Measurements from ENCODE around the gene FBXO24. TPM values are rescaled to one million over a fixed set of nuclear protein-coding genes. Genes with fewer than 3 reads are reported as not detected.
A peak's percentile ranks its signal among the peaks of the same experiment; 100 is the strongest.

FBXO24 gene
- total RNA-seq, 6 experiments from 2014 or later = 0.25 to 1.0 (median 0.45) TPM

DNA sequence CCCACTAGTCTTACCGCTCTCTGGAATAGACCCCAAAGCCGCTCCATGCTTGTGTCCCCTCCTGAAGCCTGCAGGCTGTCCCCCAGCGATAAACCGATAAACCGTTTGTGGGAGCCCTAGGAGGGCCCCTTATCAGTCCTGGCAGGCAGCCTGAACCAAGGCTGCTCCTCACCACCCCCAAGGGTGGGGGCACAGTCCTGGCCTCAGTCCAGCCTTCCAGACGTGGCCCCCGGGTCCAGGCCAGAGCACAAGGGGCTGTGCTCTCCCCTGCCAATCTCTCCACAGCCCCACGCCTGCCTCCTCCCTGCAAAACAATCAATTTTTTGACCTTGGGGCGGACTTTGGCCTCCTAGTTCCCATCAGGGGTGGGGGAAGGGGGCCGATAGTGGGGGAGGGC, 55.3 kb downstream of the FBXO24 start, which contains the start of gene TFR2:
Gene TFR2 (minus strand): TSS at position 90 of the 397 bp plus-strand sequence. CDS start 43 bp downstream, at position 47.
- WGBS (ENCODE audit: insufficient coverage, low coverage, low lambda C conversion rate, missing lambda C conversion rate) = 0% methylated on average over 1 of the region's 10 CpGs
- DNase-seq (peak; percentile 65 to 86 (median 82)), ATAC-seq (peak; percentile 73 to 78 (median 76))
- TF ChIP-seq CTCF (IDR thresholded peaks at IDR 0.05) = no peak
- TF ChIP-seq POLR2A (IDR thresholded peaks at IDR 0.05) = no peak
- Histone ChIP-seq H3K27me3 (no peaks in the 10 kb centered on the region), H3K36me3 (peaks cover 0 to 9% (median 0%) of the 10 kb centered on the region in 4 donors), H3K9me3 (no peaks in the 10 kb centered on the region), H3K27ac (peak within 1 kb of the TSS; percentile 68 to 92 (median 83)), H3K4me1 (peaks cover 0 to 13% (median 3%) of the 10 kb centered on the region in 4 donors), H3K4me3 (peak within 1 kb of the TSS; percentile 59 to 87 (median 66))
- intact Hi-C loops (cut with DNase I) = no loop called here

GRCh38 chr7:100641860-100642533, 55.9 kb downstream of the FBXO24 start:
- 18% methylated on average over 5 of the region's 10 CpGs for WGBS (ENCODE audit: insufficient coverage, low coverage, low lambda C conversion rate, missing lambda C conversion rate)
- Histone ChIP-seq H3K9me3 (no peaks in the 10 kb centered on the region), H3K27me3 (no peaks in the 10 kb centered on the region), H3K4me1 (peaks cover 0 to 13% (median 3%) of the 10 kb centered on the region in 4 donors), H3K27ac (peak overlapping the region; percentile 68 to 92 (median 83)), H3K36me3 (peaks cover 0 to 9% (median 0%) of the 10 kb centered on the region in 4 donors), H3K4me3 (peak overlapping the region; percentile 59 to 87 (median 66))
- DNase-seq = peak in 2 of 3 donors; percentile 29 to 71
- intact Hi-C loops (cut with DNase I) = no loop called here
- TF ChIP-seq POLR2A (IDR thresholded peaks at IDR 0.05) (no peak), CTCF (IDR thresholded peaks at IDR 0.05) (no peak)
- peak; percentile 44 to 60 (median 56) for ATAC-seq

- H3K27me3 ChIP-seq = no peaks in the 10 kb centered on the region
- DNase-seq = peak; percentile 88 to 93 (median 91)
- no peaks in the 10 kb centered on the region for H3K9me3 ChIP-seq
- TF ChIP-seq POLR2A (IDR thresholded peaks at IDR 0.05) (peak; percentile 71), CTCF (IDR thresholded peaks at IDR 0.05) (no peak)
- peak overlapping the region; percentile 68 to 92 (median 83) for H3K27ac ChIP-seq
- ATAC-seq = peak; percentile 82 to 92 (median 85)
- peak overlapping the region; percentile 59 to 87 (median 66) for H3K4me3 ChIP-seq
- peaks cover 0 to 5% (median 0%) of the 10 kb centered on the region in 4 donors for H3K36me3 ChIP-seq
- intact Hi-C loops (cut with DNase I) = no loop called here
- H3K4me1 ChIP-seq = peaks cover 0 to 13% (median 3%) of the 10 kb centered on the region in 4 donors
- 0% methylated on average over 2 of the region's 11 CpGs for WGBS (ENCODE audit: insufficient coverage, low coverage, low lambda C conversion rate, missing lambda C conversion rate)
Measured at GRCh38 chr7:100642534-100642907, 56.4 kb downstream of the FBXO24 start.

DNA sequence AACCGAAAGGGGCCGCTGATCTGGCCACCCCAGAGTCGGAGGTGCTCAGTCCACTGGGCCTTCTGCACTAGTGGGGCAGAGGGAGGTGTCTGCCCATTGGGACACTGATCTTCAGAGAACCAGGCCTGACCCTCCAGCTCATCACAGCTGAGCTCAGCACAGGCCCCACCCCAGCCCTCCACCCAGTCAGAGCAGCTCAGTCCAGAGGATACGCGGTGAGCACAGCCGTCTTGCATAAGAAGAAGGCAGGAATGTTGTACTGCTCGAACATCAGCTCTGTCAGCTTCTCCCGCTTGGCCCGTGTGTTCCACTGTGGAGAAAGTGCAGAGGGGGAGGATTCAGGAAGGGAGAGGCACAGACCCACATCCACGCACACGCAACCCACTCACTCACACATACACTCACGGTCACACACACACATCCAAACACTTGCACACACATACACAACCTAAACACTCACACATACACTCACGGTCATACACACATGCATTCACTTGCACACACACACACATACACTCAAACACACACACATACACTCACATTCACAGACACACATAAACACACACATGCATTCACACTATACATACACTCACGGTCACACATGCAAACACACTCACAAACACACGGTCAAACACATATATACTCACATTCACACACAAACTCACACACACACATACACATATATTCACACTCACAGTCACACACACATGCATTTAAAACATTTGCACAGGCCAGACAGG, 63.9 kb downstream of the FBXO24 start:
- 82% methylated on average over 7 of the region's 15 CpGs for WGBS (ENCODE audit: insufficient coverage, low coverage, low lambda C conversion rate, missing lambda C conversion rate)
- TF ChIP-seq CTCF (IDR thresholded peaks at IDR 0.05) (no peak), POLR2A (IDR thresholded peaks at IDR 0.05) (no peak)
- Histone ChIP-seq H3K4me1 (peaks cover 0 to 4% (median under 1%) of the 10 kb centered on the region in 4 donors), H3K4me3 (no peak overlapping the region), H3K27ac (no peak overlapping the region), H3K36me3 (no peaks in the 10 kb centered on the region), H3K9me3 (no peaks in the 10 kb centered on the region), H3K27me3 (no peaks in the 10 kb centered on the region)
- intact Hi-C loops (cut with DNase I) = no loop called here
- ATAC-seq (no peak), DNase-seq (no peak)

Small RNA genes within 50 kb of the gene (small RNA-seq; reads per million reads assigned to genes)
- 0 reads per million in 2 experiments for gene SAP25

Other genes with a start within 250 kb of the FBXO24 start
- 10 to 100 TPM; 12.0 to 36.2 (median 22.7) TPM for gene PILRB, start 228.2 kb upstream of the FBXO24 start, total RNA-seq
- gene PILRA, start 212.8 kb upstream of the FBXO24 start, total RNA-seq = 1 to 10 TPM; 1.4 to 7.1 (median 4.0) TPM
- gene ZCWPW1, start 157.6 kb upstream of the FBXO24 start, total RNA-seq = 1 to 10 TPM in 5 of 6 experiments, under 1 TPM in 1; 0.86 to 5.7 (median 2.7) TPM
- gene MEPCE, start 156.5 kb upstream of the FBXO24 start, total RNA-seq = 10 to 100 TPM; 17.1 to 25.1 (median 20.7) TPM
- gene PPP1R35, start 149.8 kb upstream of the FBXO24 start, total RNA-seq = 10 to 100 TPM in 5 of 6 experiments, 1 to 10 TPM in 1; 9.8 to 26.8 (median 13.2) TPM
- not detected for gene SPACDR, start 122.1 kb upstream of the FBXO24 start, total RNA-seq
- 10 to 100 TPM; 12.5 to 20.5 (median 17.0) TPM for gene TSC22D4, start 107.1 kb upstream of the FBXO24 start, total RNA-seq
- gene NYAP1, start 102.4 kb upstream of the FBXO24 start, total RNA-seq = under 1 TPM; 0.06 to 0.74 (median 0.32) TPM
- 10 to 100 TPM; 52.9 to 86.3 (median 69.8) TPM for gene AGFG2, start 47.1 kb upstream of the FBXO24 start, total RNA-seq
- 1 to 10 TPM in 3 of 6 experiments, under 1 TPM in 1, not detected in 2; 0.53 to 4.5 (median 2.2) TPM for gene SAP25, start 12.4 kb upstream of the FBXO24 start, total RNA-seq
- gene LRCH4, start 199 bp upstream of the FBXO24 start, total RNA-seq = 10 to 100 TPM; 19.5 to 39.1 (median 24.7) TPM
- gene PCOLCE, start 16.0 kb downstream of the FBXO24 start, total RNA-seq = 10 to 100 TPM; 10.9 to 48.5 (median 23.6) TPM
- gene MOSPD3, start 26.2 kb downstream of the FBXO24 start, total RNA-seq = 10 to 100 TPM in 5 of 6 experiments, 1 to 10 TPM in 1; 8.6 to 19.3 (median 13.9) TPM
- 100 to 1,000 TPM; 413 to 669 (median 501) TPM for gene TFR2, start 55.2 kb downstream of the FBXO24 start, total RNA-seq
- gene ACTL6B, start 70.1 kb downstream of the FBXO24 start, total RNA-seq = not detected
- gene GNB2, start 87.4 kb downstream of the FBXO24 start, total RNA-seq = 100 to 1,000 TPM in 3 of 6 experiments, 10 to 100 TPM in 3; 75.6 to 133 (median 106) TPM
- 10 to 100 TPM in 4 of 6 experiments, 1 to 10 TPM in 2; 6.6 to 25.1 (median 15.5) TPM for gene GIGYF1, start 107.9 kb downstream of the FBXO24 start, total RNA-seq
- gene POP7, start 119.8 kb downstream of the FBXO24 start, total RNA-seq = 10 to 100 TPM; 13.0 to 52.2 (median 29.2) TPM
- gene EPO, start 134.1 kb downstream of the FBXO24 start, total RNA-seq = 10 to 100 TPM in 3 of 6 experiments, 1 to 10 TPM in 1, under 1 TPM in 2; 0.20 to 84.5 (median 12.7) TPM
- gene ZAN, start 147.3 kb downstream of the FBXO24 start, total RNA-seq = under 1 TPM in 2 of 6 experiments, not detected in 4; 0.02 to 0.31 TPM
- 10 to 100 TPM; 23.9 to 43.7 (median 36.8) TPM for gene EPHB4, start 241.2 kb downstream of the FBXO24 start, total RNA-seq

All from right lobe of liver (tissue), 6 donors.